SK-N-SH treated with all-trans-retinoic acid at 6 μM for 48 hours (cell line): ENCODE data around the gene ADAM30.

Experiments
- ARNTL ChIP-seq: fragments of 450-650 bp; formaldehyde crosslinking; IDR thresholded peaks from 2 replicates; pipeline ENCODE4 v1.5.0; 2020; ENCODE audit warnings: low read depth, mild to moderate bottlenecking, moderate library complexity, borderline replicate concordance
- CSDC2 ChIP-seq: fragments of 250-450 bp; sonication (Bioruptor Pico); IDR thresholded peaks from 2 replicates; pipeline ENCODE4 v1.5.0; 2020; ENCODE audit warnings: mild to moderate bottlenecking, moderate library complexity
- ISL1 ChIP-seq: fragments of 250-450 bp; sonication (Bioruptor Pico); IDR thresholded peaks from 2 replicates; pipeline ENCODE4 v2.1.2; 2022; ENCODE audit warnings: mild to moderate bottlenecking, moderate library complexity
- PPARA ChIP-seq: fragments of 250-450 bp; sonication (Bioruptor Pico); IDR thresholded peaks from 2 replicates; pipeline ENCODE4 v1.5.0; 2020; ENCODE audit warnings: mild to moderate bottlenecking, borderline replicate concordance
- SNAI2 ChIP-seq: fragments of 250-450 bp; sonication (Bioruptor Pico); IDR thresholded peaks from 2 replicates; pipeline ENCODE4 v1.5.0; 2020; ENCODE audit warnings: mild to moderate bottlenecking, moderate library complexity
- ZFP30 ChIP-seq: fragments of 450-650 bp; formaldehyde crosslinking; IDR thresholded peaks from 2 replicates; pipeline ENCODE4 v1.5.0; 2022; ENCODE audit warnings: mild to moderate bottlenecking, moderate library complexity
- TF ChIP-seq, protein P1 (sequence below): fragments of 250-450 bp; sonication (Bioruptor Pico); IDR thresholded peaks from 2 replicates; pipeline ENCODE4 v1.5.1; 2020; ENCODE audit warnings: low read depth, mild to moderate bottlenecking, moderate library complexity

DNA sequence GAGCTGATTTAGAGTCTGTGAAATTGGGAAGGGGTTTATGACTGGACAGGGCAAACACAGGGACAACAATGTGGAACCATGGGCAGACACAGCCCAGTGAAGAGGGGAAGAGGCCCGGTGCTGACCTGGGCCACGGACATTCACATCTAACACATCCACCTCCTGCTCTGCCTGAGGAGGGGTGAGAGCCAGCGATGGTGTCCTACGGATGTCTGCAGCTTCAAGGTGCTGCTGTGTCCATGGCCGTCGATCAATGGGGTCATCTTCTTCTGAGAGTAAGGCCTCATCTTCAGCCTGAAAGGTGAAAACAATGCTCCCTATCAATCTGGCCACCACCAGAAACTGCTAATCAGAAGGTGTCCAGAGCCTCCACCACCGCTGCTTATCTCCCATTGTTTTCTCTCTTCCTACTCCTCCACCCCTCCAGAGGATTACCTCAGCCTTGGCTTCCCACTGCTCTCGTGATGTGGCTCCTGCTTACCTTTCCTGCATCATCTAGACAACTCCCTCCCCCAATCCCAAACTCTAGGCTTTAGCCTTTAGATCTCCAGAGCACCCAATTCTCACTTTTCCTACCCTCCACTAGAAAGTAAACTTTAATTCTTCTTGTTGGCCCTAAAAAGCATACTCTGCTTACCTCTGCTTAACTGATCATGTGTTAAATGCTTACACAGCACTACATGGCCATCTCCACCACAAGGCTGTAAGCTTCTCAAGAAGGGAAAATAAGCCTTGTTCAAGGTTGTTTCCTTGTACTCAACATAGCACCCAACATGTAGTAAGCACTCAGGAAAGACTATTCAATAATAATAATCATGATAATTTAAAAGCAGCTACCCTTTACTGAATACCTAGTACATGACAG is 24.0 kb upstream of the ADAM30 start:
- TF ChIP-seq ARNTL (CRISPR knock-in tag) (no peak), PPARA (CRISPR knock-in tag) (no peak), ZFP30 (no peak), SNAI2 (CRISPR knock-in tag) (no peak), CSDC2 (CRISPR knock-in tag) (no peak), ISL1 (no peak)
- TF ChIP-seq, protein P1, sequence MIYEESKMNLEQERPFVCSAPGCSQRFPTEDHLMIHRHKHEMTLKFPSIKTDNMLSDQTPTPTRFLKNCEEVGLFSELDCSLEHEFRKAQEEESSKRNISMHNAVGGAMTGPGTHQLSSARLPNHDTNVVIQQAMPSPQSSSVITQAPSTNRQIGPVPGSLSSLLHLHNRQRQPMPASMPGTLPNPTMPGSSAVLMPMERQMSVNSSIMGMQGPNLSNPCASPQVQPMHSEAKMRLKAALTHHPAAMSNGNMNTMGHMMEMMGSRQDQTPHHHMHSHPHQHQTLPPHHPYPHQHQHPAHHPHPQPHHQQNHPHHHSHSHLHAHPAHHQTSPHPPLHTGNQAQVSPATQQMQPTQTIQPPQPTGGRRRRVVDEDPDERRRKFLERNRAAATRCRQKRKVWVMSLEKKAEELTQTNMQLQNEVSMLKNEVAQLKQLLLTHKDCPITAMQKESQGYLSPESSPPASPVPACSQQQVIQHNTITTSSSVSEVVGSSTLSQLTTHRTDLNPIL (CRISPR knock-in tag) = no peak
